Measurements from ENCODE around the gene KRT8.

- TF ChIP-seq CTCF (IDR thresholded peaks at IDR 0.05; ENCODE audit: poor library complexity, severe bottlenecking) (no peak), REST (IDR thresholded peaks at IDR 0.05; ENCODE audit: borderline replicate concordance) (no peak), POLR2AphosphoS5 (IDR thresholded peaks at IDR 0.05) (no peak), EP300 (conservative IDR thresholded peaks at IDR 0.05; ENCODE audit: poor library complexity, severe bottlenecking) (no peak), EZH2 (IDR thresholded peaks at IDR 0.05; ENCODE audit: borderline replicate concordance, insufficient read depth, low read length, poor library complexity, severe bottlenecking) (no peak), TAF1 (IDR thresholded peaks at IDR 0.05; ENCODE audit: low read depth) (no peak), RAD21 (conservative IDR thresholded peaks at IDR 0.05) (no peak), MXI1 (conservative IDR thresholded peaks at IDR 0.05; ENCODE audit: poor library complexity, severe bottlenecking) (no peak), SMC3 (conservative IDR thresholded peaks at IDR 0.05; ENCODE audit: poor library complexity) (no peak)
Measured at GRCh38 chr12:52926596-52927234, 21.8 kb upstream of the KRT8 start.
